8988T (cell line): ENCODE measurements around the gene SP110.
"Not testable (repeated sequence)": the region's sequence is repeated elsewhere in the genome, so short reads cannot be mapped to it uniquely, and the experiment has no call there.

ENCODE experiments used
- DNase-seq: peaks from one replicate; pipeline ENCODE4 v3.0.0; 2011

Gene SP110

GRCh38 chr2:230219419-230220331 is at the start of gene SP110:
Gene SP110 (minus strand): TSS chr2:230219984. CDS start chr2:230216927, 3,057 bp downstream.
- DNase-seq, result peak; percentile 39

GRCh38 chr2:230268606-230269243 is 48.9 kb upstream of the SP110 start:
- DNase-seq, result no peak

GRCh38 chr2:230267556-230267955 is 47.8 kb upstream of the SP110 start:
- no peak for DNase-seq

- DNase-seq, result no peak
Observed at GRCh38 chr2:230267059-230267458, 47.3 kb upstream of the SP110 start.

- no peak for DNase-seq
Observed at GRCh38 chr2:230266638-230267037, 46.9 kb upstream of the SP110 start.

- DNase-seq, result not testable (repeated sequence)
Observed at GRCh38 chr2:230264945-230265344, 45.2 kb upstream of the SP110 start.

- DNase-seq, result no peak
Observed at GRCh38 chr2:230262246-230262645, 42.5 kb upstream of the SP110 start.

- DNase-seq, result no peak
Observed at GRCh38 chr2:230258483-230258882, 38.7 kb upstream of the SP110 start.

GRCh38 chr2:230256733-230257332 is 37.0 kb upstream of the SP110 start:
- no peak for DNase-seq

GRCh38 chr2:230254152-230254881 is 34.5 kb upstream of the SP110 start:
- DNase-seq, result no peak

GRCh38 chr2:230250231-230250630 is 30.4 kb upstream of the SP110 start:
- no peak for DNase-seq

GRCh38 chr2:230246206-230246605 is 26.4 kb upstream of the SP110 start:
- no peak for DNase-seq

- DNase-seq, result no peak
Observed at GRCh38 chr2:230244211-230244610, 24.4 kb upstream of the SP110 start.

GRCh38 chr2:230234845-230235244 is 15.1 kb upstream of the SP110 start:
- DNase-seq, result no peak

GRCh38 chr2:230234122-230234722 is 14.4 kb upstream of the SP110 start:
- no peak for DNase-seq

- DNase-seq, result no peak
Observed at GRCh38 chr2:230231251-230231650, 11.5 kb upstream of the SP110 start.

GRCh38 chr2:230230496-230231200 is 10.9 kb upstream of the SP110 start:
- DNase-seq, result no peak

- DNase-seq, result no peak
Observed at GRCh38 chr2:230230087-230230486, 10.3 kb upstream of the SP110 start.

GRCh38 chr2:230227216-230227615 is 7.4 kb upstream of the SP110 start:
- no peak for DNase-seq

GRCh38 chr2:230226051-230226551 is 6.3 kb upstream of the SP110 start:
- no peak for DNase-seq

- no peak for DNase-seq
Observed at GRCh38 chr2:230225486-230225885, 5.7 kb upstream of the SP110 start, which contains the start of gene SP140. Gene SP140 (plus strand): TSS chr2:230225736. CDS start chr2:230225845, 109 bp downstream.

- no peak for DNase-seq
Observed at GRCh38 chr2:230224458-230224857, 4.7 kb upstream of the SP110 start.
